K562 (cell line): ENCODE measurements around the gene MINDY4. TPM values are rescaled to one million over a fixed set of nuclear protein-coding genes. Genes with fewer than 3 reads are reported as not detected.

ENCODE experiments used
- ATF3 ChIP-seq, 2 experiments: fragments of 450-650 bp in 1 of 2; sonication (generic) in 1 of 2; formaldehyde crosslinking in 1 of 2; IDR thresholded peaks in 1 of 2; conservative IDR thresholded peaks in 1 of 2; 2 replicates each; pipeline versions ENCODE4 v1.6.1 to v1.8.1; 2016 to 2023; ENCODE audit warnings: mild to moderate bottlenecking in 2 of 2, moderate library complexity in 2 of 2, inconsistent platforms in 1 of 2, missing genetic modification reagents in 1 of 2
- BCOR ChIP-seq: fragments of 450-650 bp; IDR thresholded peaks from 2 replicates; pipeline ENCODE4 v1.6.1; 2016
- CREM ChIP-seq: IDR thresholded peaks from 2 replicates; pipeline ENCODE4 v1.6.1; 2014; ENCODE audit warnings: antibody characterized with exemption, low read depth
- EP300 ChIP-seq: IDR thresholded peaks from 2 replicates; pipeline ENCODE4 v1.6.1; 2012; ENCODE audit warnings: low read length, improper control_type of control experiment
- FOXA3 ChIP-seq, 2 experiments: fragments of 450-650 bp in 1 of 2; sonication (generic) in 1 of 2; formaldehyde crosslinking; IDR thresholded peaks in 1 of 2; conservative IDR thresholded peaks in 1 of 2; 2 replicates each; pipeline versions ENCODE4 v1.4.0 to v1.8.0; 2020 to 2022; ENCODE audit warnings: mild to moderate bottlenecking in 2 of 2, missing genetic modification reagents in 1 of 2
- MITF ChIP-seq: IDR thresholded peaks from 2 replicates; pipeline ENCODE4 v1.6.1; 2014; ENCODE audit warnings: antibody characterized with exemption
- NFXL1 ChIP-seq: fragments of 450-650 bp; formaldehyde crosslinking; IDR thresholded peaks from 2 replicates; pipeline ENCODE4 v1.4.0; 2021; ENCODE audit warnings: mild to moderate bottlenecking
- NR1H2 ChIP-seq: sonication (generic); formaldehyde crosslinking; IDR thresholded peaks from 2 replicates; pipeline ENCODE4 v1.4.0; 2020; ENCODE audit warnings: mild to moderate bottlenecking, missing genetic modification reagents
- NR2F6 ChIP-seq: fragments of 450-650 bp; formaldehyde crosslinking; IDR thresholded peaks from 2 replicates; pipeline ENCODE4 v1.4.0; 2020; ENCODE audit warnings: mild to moderate bottlenecking
- ZMIZ1 ChIP-seq, 2 experiments: fragments of 150-350 bp in 1 of 2; IDR thresholded peaks; 2 replicates each; pipeline ENCODE4 v1.6.1; 2012 to 2016; ENCODE audit warnings: low read depth in 2 of 2, low read length in 2 of 2, mild to moderate bottlenecking in 1 of 2, moderate library complexity in 1 of 2
- ZNF551 ChIP-seq: fragments of 250-450 bp; sonication (Bioruptor Pico); IDR thresholded peaks from 2 replicates; pipeline ENCODE4 v1.5.0; 2021; ENCODE audit warnings: mild to moderate bottlenecking, moderate library complexity
- ZNF589 ChIP-seq: fragments of 200-800 bp; sonication (Bioruptor generic); IDR thresholded peaks from 2 replicates; pipeline ENCODE4 v1.6.1; 2016; ENCODE audit warnings: low read depth, missing genetic modification characterization, missing compliant biosample characterization
- ZNF609 ChIP-seq: sonication (generic); formaldehyde crosslinking; IDR thresholded peaks from 2 replicates; pipeline ENCODE4 v1.8.1; 2023; ENCODE audit warnings: missing genetic modification reagents, mild to moderate bottlenecking, borderline replicate concordance
- polyA plus RNA-seq, 8 experiments: library from polyadenylated mRNA; depleted of rRNA in 4 of 8; stranded (reverse) in 5 of 8; unstranded in 3 of 8; fragments of >200 nt; fragmentation: Nextera tagmentation in 2 of 8; fragmentation: Illumina TruSeq in 1 of 8; extraction: Ambion mirVana in 2 of 8; extraction: Trizol in 1 of 8; gene quantifications; 2 replicates each; pipeline versions ENCODE4 v1.2.1 to v1.2.3, GENCODE V29; 2011 to 2014; ENCODE audit warnings: inconsistent platforms in 1 of 8, missing spikeins in 1 of 8
- total RNA-seq, 7 experiments: library from RNA; depleted of rRNA in 6 of 7; stranded (reverse); fragments of >200 nt in 6 of 7; fragmentation: Illumina TruSeq in 2 of 7; extraction: Trizol in 2 of 7; gene quantifications; 2 replicates each; pipeline versions ENCODE4 v1.2.1 to v1.2.3, GENCODE V29; 2011 to 2021; ENCODE audit warnings: low replicate concordance in 1 of 7

MINDY4 gene
- total and polyA plus RNA-seq, 9 of the 15 experiments (the other 6 are each of a cell fraction or from before 2014, with no cell fraction given): 2.1 to 16.7 (median 11.0) TPM

GRCh38 chr7:30896783-30897637 is 125.8 kb downstream of the MINDY4 start (continued):
- TF ChIP-seq ATF3 (IDR thresholded peaks at IDR 0.05) (no peak), ATF3 (CRISPR knock-in tag; conservative IDR thresholded peaks at IDR 0.05) (no peak), NR2F6 (CRISPR knock-in tag) (no peak), FOXA3 (CRISPR knock-in tag; conservative IDR thresholded peaks at IDR 0.05 in 1 of 2, IDR thresholded peaks at IDR 0.05 in 1 of 2) (0 out of 4 replicates have a peak, but pooled peaks of 1 of the 2 experiments have one; percentile 28), BCOR (no peak), MITF (0 out of 2 replicates have a peak, but pooled peaks have one; percentile 9), EP300 (peak; percentile 92), ZMIZ1 (IDR thresholded peaks at IDR 0.05; ENCODE audit: low read depth in 2 of 2, low read length in 2 of 2) (peak in 1 of 2 experiments; percentile 72; a peak in 1 of 4 replicates), NR1H2 (CRISPR knock-in tag) (no peak), ZNF609 (CRISPR knock-in tag) (no peak), ZNF589 (CRISPR knock-in tag) (no peak), NFXL1 (CRISPR knock-in tag) (no peak), CREM (peak; percentile 54), ZNF551 (CRISPR knock-in tag) (no peak)
